H1 (cell line): Measurements from ENCODE around the gene OR10H5. TPM values are rescaled to one million over a fixed set of nuclear protein-coding genes. Genes with fewer than 3 reads are reported as not detected.

Source experiments
- CTCF ChIA-PET: fragments of 300-600 bp; sonication (Branson Sonifier 250); formaldehyde crosslinking; loops from one replicate; lab custom pipeline; 2021; ENCODE audit not compliant: partially characterized antibody; lab: Charles Lee
- POLR2A ChIA-PET: fragments of 300-600 bp; sonication (Branson Sonifier 250); formaldehyde crosslinking; loops from one replicate; lab custom pipeline; 2021; ENCODE audit warnings: inconsistent platforms; ENCODE audit not compliant: partially characterized antibody; lab: Charles Lee
- DNase-seq, 2 experiments: peaks; one replicate each; pipeline versions ENCODE4 v3.0.0 to v3.0.0-alpha.2; 2010 to 2022; ENCODE audit warnings: low spot score in 2 of 2, low read depth in 1 of 2, mixed read lengths in 1 of 2
- FAIRE-seq: peaks from 2 replicates; lab custom pipeline; 2011; peaks lifted over from hg19 to GRCh38; lab: Jason Lieb, UNC
- H2AFZ ChIP-seq: 2 replicates; pipeline ENCODE4 v1.8.1; 2012; ENCODE audit warnings: low read length, inconsistent platforms
- H2AK5ac ChIP-seq: 2 replicates; pipeline ENCODE4 v1.6.1; 2013; ENCODE audit warnings: low read depth, low read length
- H2BK120ac ChIP-seq: replicated peaks from 2 replicates; pipeline ENCODE3; 2013; ENCODE audit warnings: low read depth, low read length, inconsistent platforms
- H2BK12ac ChIP-seq: 2 replicates; pipeline ENCODE4 v1.6.1; 2013; ENCODE audit warnings: low read depth, low read length
- H2BK15ac ChIP-seq: 2 replicates; pipeline ENCODE4 v1.6.1; 2013; ENCODE audit warnings: low read length
- H2BK20ac ChIP-seq: 2 replicates; pipeline ENCODE4 v1.6.1; 2013; ENCODE audit warnings: low read length
- H2BK5ac ChIP-seq: 2 replicates; pipeline ENCODE4 v1.6.1; 2013; ENCODE audit warnings: low read depth, low read length
- H3K14ac ChIP-seq: 2 replicates; pipeline ENCODE4 v1.6.1; 2013; ENCODE audit warnings: inconsistent platforms; ENCODE audit not compliant: insufficient read length
- H3K18ac ChIP-seq: 2 replicates; pipeline ENCODE4 v1.6.1; 2013; ENCODE audit warnings: low read length; ENCODE audit errors: extremely low read depth
- H3K23ac ChIP-seq: 2 replicates; pipeline ENCODE4 v1.6.1; 2013; ENCODE audit warnings: inconsistent platforms; ENCODE audit not compliant: insufficient read length
- H3K23me2 ChIP-seq: 2 replicates; pipeline ENCODE4 v1.6.1; 2013; ENCODE audit warnings: low read depth, low read length
- H3K27ac ChIP-seq: 2 replicates; pipeline ENCODE4 v1.6.1; 2011; ENCODE audit warnings: low read depth, low read length, inconsistent platforms
- H3K27me3 ChIP-seq, 4 experiments: replicated peaks in 1 of 4; 1 replicate in 1 of 4; 2 replicates in 3 of 4; pipeline versions ENCODE4 v1.6.1 to v1.8.1; 2011 to 2013; ENCODE audit warnings: low read length in 3 of 4, mild to moderate bottlenecking in 3 of 4, inconsistent platforms in 2 of 4, mixed read lengths in 2 of 4, moderate library complexity in 1 of 4; ENCODE audit not compliant: control insufficient read depth in 3 of 4, insufficient read depth in 3 of 4; ENCODE audit errors: extremely low read depth in 1 of 4
- H3K36me3 ChIP-seq, 4 experiments: 2 replicates each; pipeline versions ENCODE4 v1.6.1 to v1.8.1; 2011 to 2013; ENCODE audit warnings: mild to moderate bottlenecking in 4 of 4, low read length in 3 of 4, moderate library complexity in 2 of 4, control low read depth in 1 of 4, inconsistent platforms in 1 of 4; ENCODE audit not compliant: insufficient read depth in 4 of 4, control insufficient read depth in 2 of 4
- H3K4ac ChIP-seq: replicated peaks from 2 replicates; pipeline ENCODE3; 2013; ENCODE audit warnings: low read length, low read depth, mixed read lengths, inconsistent platforms; ENCODE audit not compliant: insufficient read length
- H3K4me1 ChIP-seq, 4 experiments: replicated peaks in 1 of 4; 1 replicate in 1 of 4; 2 replicates in 3 of 4; pipeline versions ENCODE4 v1.6.1 to v1.8.1; 2011 to 2013; ENCODE audit warnings: low read length in 3 of 4, inconsistent platforms in 2 of 4, mixed read lengths in 1 of 4; ENCODE audit not compliant: insufficient read depth in 4 of 4, control insufficient read depth in 3 of 4
- H3K4me2 ChIP-seq, 2 experiments: 2 replicates each; pipeline versions ENCODE4 v1.6.1 to v1.8.1; 2011 to 2013; ENCODE audit warnings: low read depth in 2 of 2, low read length in 2 of 2, control low read depth in 1 of 2, inconsistent platforms in 1 of 2, mild to moderate bottlenecking in 1 of 2; ENCODE audit not compliant: insufficient read depth in 1 of 2
- H3K4me3 ChIP-seq, 4 experiments: fragments of 200-600, 300-600 bp in 1 of 4; sonication (generic), shearing (Covaris generic), sonication (Bioruptor Twin) in 1 of 4; 2 replicates each; pipeline versions ENCODE4 v1.5.1 to v1.8.1; 2011 to 2016; ENCODE audit warnings: low read length in 4 of 4, low read depth in 3 of 4, control low read depth in 2 of 4, inconsistent platforms in 2 of 4, mild to moderate bottlenecking in 2 of 4, mixed read lengths in 1 of 4, moderate library complexity in 1 of 4; ENCODE audit not compliant: insufficient read depth in 2 of 4; ENCODE audit errors: extremely low read depth in 1 of 4
- H3K56ac ChIP-seq: replicated peaks from 2 replicates; pipeline ENCODE3; 2013; ENCODE audit warnings: low read depth, mild to moderate bottlenecking, mixed read lengths, low read length, inconsistent platforms; ENCODE audit not compliant: insufficient read length
- H3K79me1 ChIP-seq: 2 replicates; pipeline ENCODE4 v1.6.1; 2013; ENCODE audit warnings: low read depth, low read length, control low read depth
- H3K79me2 ChIP-seq, 2 experiments: 2 replicates each; pipeline versions ENCODE4 v1.6.1 to v1.8.1; 2012 to 2013; ENCODE audit warnings: low read length in 2 of 2, mild to moderate bottlenecking in 2 of 2, inconsistent platforms in 1 of 2; ENCODE audit not compliant: insufficient read depth in 2 of 2, control insufficient read depth in 1 of 2
- H3K9ac ChIP-seq, 4 experiments: replicated peaks in 1 of 4; 1 replicate in 1 of 4; 2 replicates in 3 of 4; pipeline versions ENCODE4 v1.6.1 to v1.8.1; 2011 to 2013; ENCODE audit warnings: low read depth in 3 of 4, low read length in 3 of 4, control low read depth in 2 of 4, mild to moderate bottlenecking in 2 of 4, moderate library complexity in 2 of 4, inconsistent platforms in 1 of 4; ENCODE audit errors: extremely low read depth in 1 of 4
- H3K9me3 ChIP-seq, 2 experiments: 2 replicates each; pipeline versions ENCODE4 v1.6.1 to v1.8.1; 2012 to 2013; ENCODE audit warnings: mild to moderate bottlenecking in 2 of 2, moderate library complexity in 2 of 2, control low read depth in 1 of 2, inconsistent platforms in 1 of 2, low read depth in 1 of 2, low read length in 1 of 2, mixed read lengths in 1 of 2; ENCODE audit not compliant: insufficient read depth in 2 of 2
- H4K20me1 ChIP-seq, 2 experiments: replicated peaks in 1 of 2; 2 replicates each; pipeline versions ENCODE3 to v1.8.1; 2011 to 2013; ENCODE audit warnings: inconsistent platforms in 2 of 2, low read length in 2 of 2, mild to moderate bottlenecking in 1 of 2; ENCODE audit not compliant: insufficient read depth in 2 of 2, control insufficient read depth in 1 of 2
- H4K5ac ChIP-seq: 2 replicates; pipeline ENCODE4 v1.6.1; 2013; ENCODE audit warnings: low read length, low read depth, mixed read lengths, inconsistent platforms; ENCODE audit not compliant: insufficient read length
- H4K8ac ChIP-seq: 2 replicates; pipeline ENCODE4 v1.8.0; 2013; ENCODE audit warnings: mild to moderate bottlenecking, moderate library complexity, low read length, inconsistent platforms; ENCODE audit not compliant: insufficient read depth; ENCODE audit errors: extremely low read depth
- H4K91ac ChIP-seq: replicated peaks from 2 replicates; pipeline ENCODE3; 2013; ENCODE audit warnings: low read length, mixed read lengths, inconsistent platforms; ENCODE audit not compliant: insufficient read length
- CTBP2 ChIP-seq: IDR thresholded peaks from 2 replicates; pipeline ENCODE4 v1.7.0; 2011; ENCODE audit warnings: borderline replicate concordance, mild to moderate bottlenecking, moderate library complexity, mixed read lengths, low read length; ENCODE audit not compliant: insufficient read depth, insufficient read length
- FOSL1 ChIP-seq: IDR thresholded peaks from 2 replicates; pipeline ENCODE4 v1.6.1; 2011; ENCODE audit warnings: mild to moderate bottlenecking, low read depth, low read length, moderate library complexity; ENCODE audit not compliant: insufficient read depth
- POU5F1 ChIP-seq: IDR thresholded peaks from 2 replicates; pipeline ENCODE4 v1.6.1; 2011; ENCODE audit warnings: low read depth, mild to moderate bottlenecking, low read length, moderate library complexity
- SIN3A ChIP-seq, 2 experiments: IDR thresholded peaks in 1 of 2; conservative IDR thresholded peaks in 1 of 2; 2 replicates each; pipeline ENCODE4 v1.6.1; 2011 to 2012; ENCODE audit warnings: low read length in 2 of 2, improper control_type of control experiment in 1 of 2, low read depth in 1 of 2, mild to moderate bottlenecking in 1 of 2
- WGBS, 2 experiments: shearing (Covaris generic) in 1 of 2; methylation state at CpG; one replicate each; pipeline versions ENCODE4 v1.1.6 to v1.1.7; 2013 to 2015; ENCODE audit warnings: low lambda C conversion rate in 2 of 2, mixed read lengths in 2 of 2, inconsistent platforms in 1 of 2, low coverage in 1 of 2, missing lambda C conversion rate in 1 of 2; ENCODE audit not compliant: insufficient replicate concordance in 2 of 2, insufficient coverage in 1 of 2, insufficient read length in 1 of 2; ENCODE audit errors: extremely low coverage in 1 of 2, missing lambda C conversion rate in 1 of 2; 5-methylcytosine and 5-hydroxymethylcytosine counted together
- polyA plus RNA-seq, 7 experiments: library from polyadenylated mRNA; depleted of rRNA in 3 of 7; stranded (reverse) in 5 of 7; unstranded in 2 of 7; fragments of >200 nt in 5 of 7; fragments of 200-250 nt in 2 of 7; gene quantifications; 1 replicate in 5 of 7; 2 replicates in 1 of 7; 4 replicates in 1 of 7; pipeline versions ENCODE4 v1.2.1 to v1.2.3, GENCODE V29; 2011 to 2013; ENCODE audit warnings: missing spikeins in 2 of 7, mixed read lengths in 2 of 7
- total RNA-seq: library from RNA; stranded (reverse); fragmentation: NEBNext Ultra II Directional; extraction: Animal tissue kit (Norgen Biotek cat#: 25700); gene quantifications from 2 replicates; pipeline ENCODE4 v1.2.1, GENCODE V29; 2021

The OR10H5 gene
- total and polyA plus RNA-seq, 2 of the 8 experiments (the other 6 are each of a cell fraction or from before 2014, with no cell fraction given): not detected

- Histone ChIP-seq H2BK12ac (no peak overlapping the region), H2AK5ac (no peak overlapping the region), H2BK20ac (no peak overlapping the region), H4K8ac (no peak overlapping the region)
- TF ChIP-seq CTBP2: no peak
- no peak for TF ChIP-seq POU5F1
- TF ChIP-seq SIN3A (conservative IDR thresholded peaks at IDR 0.05 in 1 of 2, IDR thresholded peaks at IDR 0.05 in 1 of 2; ENCODE audit: low read depth in 1 of 2, low read length in 2 of 2): no peak
- no peak for TF ChIP-seq FOSL1
- TF ChIP-seq, all 59 proteins: peak for 0
- DNase-seq (no peak), FAIRE-seq (no peak)
- Histone ChIP-seq H3K4ac (no peak overlapping the region), H2BK5ac (no peak overlapping the region), H3K18ac (no peak overlapping the region), H2AFZ (no peak overlapping the region), H3K4me2 (no peak overlapping the region), H2BK120ac (no peak overlapping the region), H3K23ac (no peak overlapping the region), H3K79me2 (no peaks in the 10 kb centered on the region), H3K4me1 (no peaks in the 10 kb centered on the region), H4K20me1 (no peaks in the 10 kb centered on the region), H3K79me1 (no peaks in the 10 kb centered on the region), H4K91ac (no peak overlapping the region), H3K9me3 (peaks cover 65 to 90% of the 10 kb centered on the region in 2 experiments), H3K4me3 (no peak overlapping the region), H3K9ac (no peak overlapping the region), H3K23me2 (no peaks in the 10 kb centered on the region), H2BK15ac (no peak overlapping the region), H3K36me3 (no peaks in the 10 kb centered on the region), H3K27me3 (no peaks in the 10 kb centered on the region), H3K56ac (no peak overlapping the region), H3K14ac (no peak overlapping the region), H3K27ac (no peak overlapping the region), H4K5ac (no peak overlapping the region)
- CTCF ChIA-PET: no interaction called here
- 84% methylated on average over 6 of the region's 8 CpGs; no CpG with 5 or more reads in 1 of the 2 experiments for WGBS, 2 experiments
- POLR2A ChIA-PET: no interaction called here
These were observed 42.3 kb downstream of the OR10H5 start for GRCh38 chr19:15829786-15830185.
